ENCODE results near the gene PELO.

Gene PELO

GRCh38 chr5:52801329-52801728 is 13.6 kb downstream of the PELO start:
- H3K4me3 ChIP-seq (ENCODE audit: low read depth, low read length) = peak overlapping the region; percentile 62
- ChIA-PET POLR2A (interaction anchor here (0.9 to 4.3 kb wide), 2 partner anchors 12 to 1418 kb away, joined by 3 to 57 read pairs; partner anchors contain the start of genes ISL1, ITGA1 and PELO), CTCF (interaction anchor here (0.6 to 4.1 kb wide), 8 partner anchors 10 to 136 kb away, joined by 3 to 20 read pairs (median 5); partner anchors contain the start of genes ITGA1 and PELO)
- H3K4me1 ChIP-seq (ENCODE audit: control insufficient read depth, insufficient read depth, low read length) = peaks cover 7% of the 10 kb centered on the region
- peak overlapping the region; percentile 91 for H3K27ac ChIP-seq (ENCODE audit: extremely low read depth, low read depth, low read length)
- TF ChIP-seq ZFP41 (tag by site-specific recombination; IDR thresholded peaks at IDR 0.05; ENCODE audit: borderline replicate concordance) (no peak), ZSCAN16 (tag by site-specific recombination; IDR thresholded peaks at IDR 0.05) (no peak), ZBTB44 (tag by site-specific recombination; IDR thresholded peaks at IDR 0.05) (no peak), ZNF324 (tag by site-specific recombination; IDR thresholded peaks at IDR 0.05) (no peak), ZNF513 (tag by site-specific recombination; IDR thresholded peaks at IDR 0.05) (no peak), ZSCAN4 (tag by site-specific recombination; IDR thresholded peaks at IDR 0.05) (no peak), ZNF169 (tag by site-specific recombination; IDR thresholded peaks at IDR 0.05) (no peak), ZNF362 (tag by site-specific recombination; IDR thresholded peaks at IDR 0.05) (no peak), ZBTB17 (tag by site-specific recombination; IDR thresholded peaks at IDR 0.05) (peak; percentile 17)
- H3K9me3 ChIP-seq (ENCODE audit: control insufficient read depth, insufficient read depth, low read depth, low read length) = no peaks in the 10 kb centered on the region
- H3K36me3 ChIP-seq (ENCODE audit: control insufficient read depth in 2 of 2, insufficient read depth in 1 of 2, low read length in 2 of 2) = peaks cover 11 to 25% of the 10 kb centered on the region in 2 experiments; a peak in 1 of 3 replicates

GRCh38 chr5:52802272-52802973 is 14.7 kb downstream of the PELO start:
- TF ChIP-seq ZNF350 (tag by site-specific recombination; IDR thresholded peaks at IDR 0.05) = no peak
- TF ChIP-seq ZBTB7A (tag by site-specific recombination; IDR thresholded peaks at IDR 0.05; ENCODE audit: low read depth) = no peak
- TF ChIP-seq PRDM6 (tag by site-specific recombination; IDR thresholded peaks at IDR 0.05) = peak; percentile 88
- no peak for TF ChIP-seq SETDB1 (IDR thresholded peaks at IDR 0.05; ENCODE audit: insufficient read length, low read length)
- no peak for TF ChIP-seq ZNF707 (tag by site-specific recombination; IDR thresholded peaks at IDR 0.05)
- TF ChIP-seq ZNF600 (tag by site-specific recombination; IDR thresholded peaks at IDR 0.05) = peak; percentile 36; the same call in 1 of the 2 replicates
- TF ChIP-seq ZNF274 (IDR thresholded peaks at IDR 0.05; ENCODE audit: low read length) = no peak
- TF ChIP-seq ZNF274 (tag by site-specific recombination; IDR thresholded peaks at IDR 0.05; ENCODE audit: borderline replicate concordance) = no peak
- TF ChIP-seq GFI1B (tag by site-specific recombination; IDR thresholded peaks at IDR 0.05) = no peak
- no peak for TF ChIP-seq ZNF416 (tag by site-specific recombination; IDR thresholded peaks at IDR 0.05)
- 0 out of 2 replicates have a peak, but pooled peaks have one; percentile 18 for TF ChIP-seq SP7 (tag by site-specific recombination; IDR thresholded peaks at IDR 0.05)
- TF ChIP-seq ZNF843 (tag by site-specific recombination; IDR thresholded peaks at IDR 0.05) = no peak
- TF ChIP-seq ZNF501 (tag by site-specific recombination; IDR thresholded peaks at IDR 0.05) = no peak
- TF ChIP-seq ZNF302 (tag by site-specific recombination; IDR thresholded peaks at IDR 0.05; ENCODE audit: low read depth) = no peak
- Histone ChIP-seq H3K4me3 (ENCODE audit: low read depth, low read length) (peak overlapping the region; percentile 62), H3K27ac (ENCODE audit: extremely low read depth, low read depth, low read length) (no peak overlapping the region), H3K36me3 (ENCODE audit: control insufficient read depth in 2 of 2, insufficient read depth in 1 of 2, low read length in 2 of 2) (peaks cover 11 to 25% of the 10 kb centered on the region in 2 experiments; a peak in 1 of 3 replicates), H3K4me1 (ENCODE audit: control insufficient read depth, insufficient read depth, low read length) (peaks cover 7% of the 10 kb centered on the region), H3K9me3 (ENCODE audit: control insufficient read depth, insufficient read depth, low read depth, low read length) (no peaks in the 10 kb centered on the region)
- ChIA-PET CTCF (interaction anchor here (4.1 kb wide), 1 partner anchor 14 kb away, joined by 20 read pairs; the partner anchor contains the start of genes ITGA1 and PELO), POLR2A (interaction anchor here (4.3 kb wide), 1 partner anchor 13 kb away, joined by 57 read pairs; the partner anchor contains the start of genes ITGA1 and PELO)

All from HEK293 (cell line).